GM21529 (cell line): Measurements from ENCODE around the gene RUFY3.
"Not testable (repeated sequence)": the region's sequence is repeated elsewhere in the genome, so short reads cannot be mapped to it uniquely, and the experiment has no call there.

Experiments used
- ATAC-seq: cut with Tn5 transposase; IDR thresholded peaks from one replicate; pipeline ENCODE4 v1.9.1; 2021; ENCODE audit not compliant: unreplicated experiment

The RUFY3 gene

DNA sequence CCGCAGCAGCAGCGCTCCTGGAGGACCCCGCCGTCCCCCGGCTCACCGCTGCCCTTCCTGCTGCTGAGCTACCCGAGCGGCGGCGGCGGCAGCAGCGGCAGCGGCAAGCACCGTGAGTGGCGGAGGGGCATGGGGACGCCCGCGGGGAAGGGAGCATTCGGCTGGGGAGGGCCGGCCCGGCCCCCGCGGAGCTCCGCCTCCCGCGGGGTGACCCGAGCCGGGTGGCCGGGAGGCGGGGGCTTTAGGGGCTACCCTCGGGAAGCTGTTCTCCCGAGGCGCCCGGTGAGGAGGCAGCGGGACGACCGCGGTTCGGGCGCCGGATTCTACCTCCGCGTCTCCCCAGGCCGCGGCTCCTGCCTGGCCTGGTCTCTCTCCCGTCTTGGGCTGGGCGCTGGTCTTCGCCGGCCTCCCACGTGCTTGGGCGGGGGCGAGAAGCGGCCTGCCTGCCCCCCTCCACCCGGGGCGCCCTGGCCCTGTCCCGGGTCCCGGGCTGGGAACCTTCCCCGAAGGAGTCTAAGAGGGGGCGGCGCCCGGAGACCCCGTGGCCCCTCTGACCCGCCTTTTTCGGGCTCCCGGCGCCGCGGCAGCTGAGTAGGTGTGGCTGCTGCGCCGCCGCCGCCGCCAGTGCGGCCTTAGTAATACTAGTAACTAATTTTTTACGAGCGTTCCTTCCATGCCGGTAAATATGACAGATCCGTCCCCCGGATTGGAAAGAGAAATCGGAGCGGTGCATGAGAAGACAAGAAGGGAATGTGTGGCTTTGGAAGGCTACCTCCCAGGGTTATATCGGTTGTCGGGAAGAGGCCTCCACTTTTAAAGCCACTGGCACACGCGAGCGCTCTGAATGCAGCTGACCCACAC lies 16.4 kb upstream of the RUFY3 start:
- ATAC-seq, result peak; percentile 55

DNA sequence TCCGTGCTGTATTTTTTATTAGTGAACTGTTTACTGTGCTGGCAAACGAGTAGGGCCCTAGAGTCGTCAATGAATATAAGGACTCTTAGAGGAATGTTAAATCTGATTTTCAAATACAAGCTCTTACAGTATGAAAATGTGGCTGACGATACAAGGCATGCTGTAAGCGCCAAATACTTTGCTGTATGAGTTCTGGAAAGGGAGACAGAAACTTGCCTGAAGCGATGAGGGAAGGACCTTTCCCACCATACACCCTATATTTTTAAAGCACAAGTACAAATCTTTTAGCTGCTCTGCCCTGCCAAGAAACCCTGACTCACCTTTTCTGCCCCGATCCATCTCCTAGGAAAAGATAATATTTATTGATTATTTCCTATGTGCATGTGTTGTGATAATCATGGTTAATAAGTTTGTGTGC lies 15.7 kb upstream of the RUFY3 start:
- no peak for ATAC-seq

DNA sequence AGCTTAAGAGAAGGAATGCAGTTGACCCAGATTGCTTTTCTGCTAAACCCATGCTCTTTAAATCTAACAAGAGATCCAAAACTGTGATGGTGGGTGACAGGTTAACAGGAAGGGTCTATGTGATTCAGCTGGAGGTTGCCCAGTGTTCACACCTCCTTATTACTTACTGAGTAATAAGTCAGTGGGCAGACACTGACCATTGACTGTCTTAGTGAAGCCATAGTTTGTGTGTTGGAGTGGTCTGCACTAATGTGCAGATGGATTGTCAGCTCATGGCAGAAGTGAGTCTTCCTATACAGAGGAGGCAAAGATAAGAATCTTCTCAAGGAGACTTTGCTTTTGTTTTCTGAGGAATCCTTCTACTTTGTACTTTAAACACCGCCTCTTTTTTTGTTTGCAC lies 15.2 kb upstream of the RUFY3 start:
- ATAC-seq, result no peak

DNA sequence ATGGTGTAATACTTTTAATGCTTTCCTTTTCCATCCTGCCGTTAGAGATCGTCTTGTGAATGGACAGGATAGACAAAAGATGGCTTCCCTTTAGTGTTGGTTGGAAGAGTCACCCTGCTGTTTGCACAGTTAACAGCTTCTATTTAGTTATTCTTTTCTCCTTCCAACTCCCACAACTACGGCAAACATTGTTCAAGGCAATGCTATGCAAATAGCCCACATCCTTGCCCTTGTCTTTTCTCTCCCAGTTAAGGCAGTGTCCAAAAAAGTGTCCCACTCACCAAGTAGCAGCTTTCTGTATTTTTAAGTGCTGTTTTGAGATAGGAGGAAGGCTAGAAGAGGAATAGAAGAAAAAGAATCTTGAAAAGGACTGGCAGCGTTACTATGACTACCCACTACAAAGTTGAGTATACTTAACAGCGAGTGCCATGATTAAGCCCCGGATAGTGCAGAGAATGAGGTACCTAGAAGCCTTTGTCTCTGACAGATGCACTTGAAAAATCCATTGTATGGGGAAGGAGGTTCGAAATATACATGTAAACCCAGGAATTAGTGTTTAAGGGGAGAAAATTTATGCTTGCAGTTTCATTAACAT lies 12.1 kb upstream of the RUFY3 start:
- no peak for ATAC-seq

DNA sequence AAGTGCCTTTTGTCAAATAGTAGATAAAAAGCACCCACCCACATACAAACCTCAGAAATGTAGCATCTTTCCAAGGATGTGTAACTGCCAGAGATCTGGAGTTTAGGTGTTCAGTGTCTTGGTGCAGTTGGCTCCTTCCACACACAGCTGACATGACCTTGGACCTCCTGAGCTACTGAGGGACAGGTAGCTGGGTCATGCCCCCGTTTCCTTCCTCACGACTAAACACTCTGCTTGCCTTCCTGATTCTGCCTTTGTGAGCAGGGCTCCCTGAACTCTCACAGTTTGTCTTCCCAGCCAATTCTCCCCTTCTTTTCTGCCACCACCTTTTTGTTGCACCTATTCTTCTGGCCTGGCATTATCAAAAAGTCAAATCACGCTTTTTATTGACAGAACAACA lies 10.2 kb upstream of the RUFY3 start:
- no peak for ATAC-seq

DNA sequence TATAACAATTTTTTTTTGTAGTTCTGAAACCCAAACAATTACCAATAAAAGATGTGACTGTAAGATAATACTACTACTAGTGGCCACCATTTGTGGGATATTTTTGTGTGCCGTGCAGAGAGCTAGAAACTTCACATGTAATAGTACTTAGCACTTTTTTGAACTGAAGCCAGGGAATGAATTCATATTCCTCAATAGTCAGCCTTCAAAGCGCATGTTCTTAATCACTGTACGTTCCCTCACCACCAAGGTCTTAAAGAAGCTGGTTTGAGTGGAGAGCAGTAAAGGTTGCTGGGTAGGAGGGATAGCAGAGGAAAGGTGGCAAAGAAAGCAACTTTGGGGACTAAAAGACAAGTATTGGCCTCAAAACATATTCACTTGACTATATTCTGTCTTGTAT lies 9.6 kb upstream of the RUFY3 start:
- no peak for ATAC-seq

DNA sequence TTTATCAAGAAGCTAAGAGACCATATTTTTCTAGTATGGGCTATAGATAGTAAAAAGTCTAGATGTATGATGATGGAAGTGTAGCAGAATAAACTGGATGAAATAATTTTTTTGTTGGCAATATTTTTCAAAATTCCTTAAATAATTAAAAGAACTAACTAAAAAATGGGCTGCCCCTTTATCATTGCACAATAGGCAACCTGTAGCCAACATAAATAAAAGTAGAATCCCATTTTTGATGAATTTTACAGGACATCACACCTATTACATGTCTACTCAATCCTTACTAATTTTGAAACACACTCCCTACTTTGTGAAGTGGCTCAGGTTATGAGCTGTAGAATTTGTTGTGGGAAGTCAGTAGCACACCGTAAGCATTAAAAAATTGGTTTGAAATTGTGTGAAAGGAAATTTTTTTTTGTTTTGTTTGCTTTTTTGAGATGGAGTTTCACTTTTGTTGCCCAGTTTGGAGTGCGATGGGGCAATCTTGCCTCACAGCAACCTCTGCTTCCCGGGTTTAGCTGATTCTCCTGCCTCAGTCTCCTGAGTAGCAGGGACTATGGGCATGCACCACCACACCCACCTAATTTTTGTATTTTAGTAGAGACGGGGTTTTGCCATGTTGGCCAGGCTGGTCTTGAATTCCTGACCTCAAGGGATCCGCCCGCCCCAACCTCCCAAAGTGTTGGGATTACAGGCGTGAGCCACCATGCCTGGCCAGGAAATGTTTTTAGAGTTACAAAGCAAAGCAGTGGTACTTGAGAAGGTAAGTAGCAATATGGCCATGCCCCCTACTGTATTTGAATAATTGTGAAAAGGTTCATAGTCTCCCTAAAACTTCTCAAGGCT lies 8.9 kb upstream of the RUFY3 start:
- ATAC-seq, result no peak

DNA sequence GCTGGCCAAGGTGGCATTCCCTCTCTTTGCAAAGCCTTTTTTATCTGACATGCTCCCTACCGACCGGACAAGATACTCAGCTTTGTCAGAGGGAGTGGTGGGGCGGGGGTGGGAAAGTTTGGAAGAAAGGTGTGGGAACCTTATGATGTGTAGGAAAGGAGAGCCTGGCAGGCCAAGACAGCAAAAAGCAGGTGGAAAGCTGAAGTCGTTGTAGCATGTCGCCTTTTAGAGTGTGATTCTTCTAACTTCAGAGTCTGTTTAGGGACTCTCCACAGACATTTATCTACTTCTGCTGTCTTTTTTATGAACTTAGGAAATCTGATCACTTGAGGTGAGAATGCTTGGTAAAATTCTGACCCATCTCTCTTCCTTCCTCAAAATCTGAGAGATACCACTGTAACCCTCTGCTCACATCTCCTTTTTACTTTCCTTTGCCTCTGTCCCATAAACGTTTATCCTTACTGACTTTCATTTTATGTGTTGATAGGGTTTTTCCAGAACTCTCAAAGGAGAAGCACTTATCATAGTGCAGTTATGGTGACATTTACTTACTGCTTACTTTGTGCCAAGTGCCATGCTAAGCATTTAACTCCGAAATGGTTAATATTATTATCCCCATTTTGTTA lies 8.2 kb upstream of the RUFY3 start:
- peak; percentile 61 for ATAC-seq

DNA sequence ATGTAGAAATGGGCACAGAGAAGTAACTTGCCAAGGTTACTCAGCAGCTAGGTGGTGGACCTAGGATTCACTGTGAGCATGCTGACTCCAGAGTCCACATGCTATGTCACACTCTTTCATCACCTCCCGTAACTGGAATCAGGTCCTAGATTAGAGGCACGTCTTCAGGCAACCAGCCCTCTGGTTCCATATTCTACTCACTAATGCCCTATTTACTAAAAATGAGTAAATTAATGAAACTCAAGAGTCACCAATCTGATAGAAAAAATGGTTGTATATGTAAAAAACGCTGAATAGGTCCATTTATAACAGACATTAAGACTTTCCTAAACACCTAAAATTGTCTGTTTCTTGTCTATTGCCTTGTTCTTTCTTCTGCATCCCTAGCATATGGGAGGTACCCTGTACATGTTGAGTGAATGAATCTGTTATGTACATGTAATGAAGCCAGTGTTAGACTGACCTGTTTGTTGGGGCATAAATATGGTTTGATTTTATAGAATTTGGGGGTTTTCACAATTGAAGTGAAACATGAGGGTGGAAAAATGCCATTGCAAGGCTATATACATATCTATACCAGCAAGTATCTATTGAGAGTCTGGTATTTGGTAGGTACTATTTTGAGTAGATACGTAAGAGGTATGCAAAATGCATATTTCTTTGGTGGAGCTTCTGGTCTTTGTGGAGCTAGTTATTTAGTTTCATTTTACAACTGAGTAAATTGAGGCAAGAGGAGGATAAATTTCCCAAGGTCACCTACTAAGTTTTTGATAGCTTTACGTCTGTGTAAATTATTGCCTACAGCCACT lies 7.5 kb upstream of the RUFY3 start:
- peak; percentile 51 for ATAC-seq

DNA sequence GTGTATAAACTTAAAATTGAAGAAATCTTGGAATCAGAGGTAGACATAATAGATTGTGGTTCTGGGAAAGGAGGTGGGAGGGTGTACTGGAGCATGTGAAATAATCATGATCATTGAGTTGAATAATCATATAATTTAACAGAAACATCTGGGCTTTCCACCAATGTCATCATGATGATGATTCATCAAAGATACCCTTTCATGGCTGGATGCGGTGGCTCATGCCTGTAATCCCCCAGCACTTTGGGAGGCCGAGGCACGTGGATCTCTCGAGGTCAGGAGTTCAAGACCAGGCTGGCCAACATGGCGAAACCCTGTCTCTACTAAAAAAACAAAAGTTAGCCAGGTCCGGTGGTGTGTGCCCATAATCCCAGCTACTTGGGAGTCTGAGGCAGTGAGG lies 6.7 kb upstream of the RUFY3 start:
- ATAC-seq, result no peak

DNA sequence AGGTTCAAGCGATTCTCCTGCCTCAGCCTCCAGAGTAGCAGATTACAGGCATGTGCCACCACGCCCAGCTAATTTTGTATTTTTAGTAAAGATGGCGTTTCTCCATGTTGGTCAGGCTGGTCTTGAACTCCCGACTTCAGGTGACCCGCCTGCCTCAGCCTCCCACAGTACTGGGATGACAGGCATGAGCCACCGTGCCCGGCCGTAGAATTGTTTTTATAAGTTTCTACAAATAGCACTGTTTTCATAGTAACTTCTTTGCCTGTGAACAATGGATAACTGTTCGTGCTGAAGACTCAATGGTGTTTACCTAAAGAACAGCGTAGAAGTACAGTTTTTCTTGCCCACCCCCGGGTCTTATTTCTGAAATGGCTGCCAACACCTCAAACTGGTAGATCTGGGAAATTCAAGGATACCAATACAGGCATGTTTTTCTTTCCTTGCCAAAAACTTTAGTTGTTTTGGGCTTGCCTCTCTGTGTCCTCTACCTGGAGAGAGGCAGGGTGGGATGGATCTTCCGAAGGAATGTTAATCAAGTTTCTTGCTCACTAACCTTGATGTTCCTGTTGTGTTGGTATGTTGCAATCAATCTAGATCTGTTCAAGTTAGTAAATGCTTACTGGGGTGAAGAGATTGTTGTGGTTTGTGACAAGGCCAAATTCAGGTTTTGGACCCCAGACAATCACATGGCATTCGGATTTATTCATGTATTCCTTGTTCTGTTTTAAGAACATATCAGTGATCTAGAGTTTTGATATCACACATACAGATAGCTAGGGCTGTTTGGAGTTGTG lies 2.8 kb upstream of the RUFY3 start:
- ATAC-seq, result no peak

DNA sequence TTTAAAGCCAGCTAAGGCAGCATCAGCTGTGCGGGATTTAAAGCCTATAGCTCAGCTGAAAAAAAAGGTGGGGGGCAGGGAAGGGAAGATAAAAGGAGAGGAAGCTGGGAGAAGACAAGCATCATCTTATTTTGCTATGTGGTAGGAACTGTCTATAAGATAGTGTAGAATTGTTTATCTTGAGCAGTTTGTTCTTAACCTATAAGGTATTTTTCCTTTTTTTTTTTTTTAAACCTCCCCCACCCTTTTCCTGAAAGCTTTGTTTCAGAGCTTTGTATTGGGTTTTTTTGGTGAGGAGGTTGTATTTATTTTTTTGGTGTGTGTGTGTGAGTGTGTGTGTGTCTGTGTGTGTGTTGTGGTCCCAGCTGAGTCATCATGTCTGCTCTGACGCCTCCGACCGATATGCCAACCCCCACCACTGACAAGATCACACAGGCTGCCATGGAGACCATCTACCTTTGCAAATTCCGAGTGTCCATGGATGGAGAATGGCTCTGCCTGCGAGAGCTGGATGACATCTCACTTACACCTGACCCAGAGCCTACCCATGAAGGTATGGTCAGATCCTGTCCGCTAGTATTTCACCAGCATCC lies 531 bp downstream of the RUFY3 start:
- ATAC-seq, result no peak

DNA sequence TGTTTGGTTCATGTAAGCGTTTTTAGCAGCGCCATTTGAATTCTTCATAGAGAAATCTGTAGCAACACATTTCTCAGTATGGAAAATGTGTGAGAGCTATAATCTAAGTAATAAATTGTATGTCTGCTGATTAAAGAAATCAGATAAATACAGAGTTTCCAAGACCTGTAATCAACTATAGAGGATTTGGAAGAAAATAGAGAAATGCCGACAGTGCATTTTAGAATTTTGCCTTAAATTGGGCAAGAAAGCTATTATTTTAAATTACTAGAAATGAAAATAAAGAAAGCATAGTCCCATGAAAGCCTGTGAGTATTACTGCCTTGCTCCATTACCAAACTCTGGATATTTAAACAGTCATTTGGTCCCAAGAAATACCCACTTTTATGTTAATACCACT lies 2.7 kb downstream of the RUFY3 start:
- no peak for ATAC-seq

DNA sequence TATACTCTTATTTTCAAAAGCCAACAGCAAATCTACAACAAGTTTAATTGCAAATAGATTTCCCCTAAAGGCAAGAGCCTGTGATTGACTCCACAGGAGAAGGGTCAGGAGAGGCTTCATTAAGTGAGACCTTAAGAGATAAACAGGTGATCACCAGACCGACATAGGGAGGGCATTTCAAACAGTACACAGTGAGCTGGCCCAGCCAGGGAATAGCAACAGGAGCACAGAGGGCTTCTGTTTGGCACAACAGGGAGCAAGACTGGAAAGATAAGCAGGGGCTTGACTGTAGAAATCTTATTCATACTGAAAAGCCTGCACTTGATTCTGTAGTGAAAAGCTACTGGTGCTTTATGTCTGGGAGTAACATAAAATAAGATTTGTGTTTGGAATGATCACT lies 3.9 kb downstream of the RUFY3 start:
- no peak for ATAC-seq

DNA sequence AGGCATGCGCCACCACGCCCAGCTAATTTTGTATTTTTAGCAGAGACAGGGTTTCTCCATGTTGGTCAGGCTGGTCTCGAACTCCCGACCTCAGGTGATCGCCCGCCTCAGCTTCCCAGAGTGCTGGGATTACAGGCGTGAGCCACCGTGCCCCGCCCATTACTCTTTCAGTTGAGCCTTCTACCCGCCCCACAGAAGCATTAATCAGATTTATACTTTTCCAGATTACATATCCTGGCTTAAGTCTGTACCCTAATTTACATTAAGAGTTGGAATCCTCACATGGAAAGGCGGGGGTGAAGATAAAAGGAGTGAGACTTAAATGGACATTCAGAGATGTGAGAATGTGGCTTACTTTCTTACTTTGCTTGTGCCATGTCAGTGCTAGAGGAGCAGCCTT lies 4.8 kb downstream of the RUFY3 start:
- not testable (repeated sequence) for ATAC-seq

DNA sequence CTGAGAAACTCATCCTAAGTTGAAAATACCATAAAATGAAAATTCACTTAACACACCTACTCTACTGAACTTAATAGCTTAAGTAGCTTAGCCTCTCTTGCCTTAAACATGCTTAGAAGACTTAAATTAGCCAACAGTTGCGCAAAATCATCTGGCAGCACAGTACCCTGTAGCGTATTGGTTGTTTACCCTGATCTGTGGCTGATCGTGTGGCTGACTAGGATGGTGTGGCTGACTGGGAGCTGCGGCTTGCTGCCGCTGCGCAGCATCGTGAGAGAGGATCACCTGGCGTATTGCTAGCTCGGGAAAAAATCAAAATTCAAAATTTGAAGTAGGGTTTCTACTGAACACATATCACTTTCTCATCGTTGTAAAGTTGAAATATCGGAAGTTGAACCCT lies 6.3 kb downstream of the RUFY3 start:
- no peak for ATAC-seq

DNA sequence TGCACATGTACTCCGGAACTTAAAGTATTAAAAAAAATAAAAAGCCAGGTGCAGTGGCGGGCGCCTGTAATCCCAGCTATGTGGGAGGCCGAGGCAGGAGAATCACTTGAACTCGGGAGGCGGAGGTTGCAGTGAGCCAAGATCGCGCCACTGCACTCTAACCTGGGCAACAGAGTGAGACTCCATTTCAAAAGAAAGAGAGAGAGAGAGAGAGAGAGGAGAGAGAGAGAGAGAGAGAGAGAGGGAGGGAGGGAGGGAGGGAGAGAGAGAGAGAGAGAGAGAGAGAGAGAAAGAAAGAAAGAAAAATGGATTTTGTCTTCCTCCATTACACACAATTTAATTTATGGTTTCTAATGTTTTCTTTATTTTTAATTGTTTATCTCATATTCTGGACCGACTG lies 11.1 kb downstream of the RUFY3 start:
- ATAC-seq, result not testable (repeated sequence)

DNA sequence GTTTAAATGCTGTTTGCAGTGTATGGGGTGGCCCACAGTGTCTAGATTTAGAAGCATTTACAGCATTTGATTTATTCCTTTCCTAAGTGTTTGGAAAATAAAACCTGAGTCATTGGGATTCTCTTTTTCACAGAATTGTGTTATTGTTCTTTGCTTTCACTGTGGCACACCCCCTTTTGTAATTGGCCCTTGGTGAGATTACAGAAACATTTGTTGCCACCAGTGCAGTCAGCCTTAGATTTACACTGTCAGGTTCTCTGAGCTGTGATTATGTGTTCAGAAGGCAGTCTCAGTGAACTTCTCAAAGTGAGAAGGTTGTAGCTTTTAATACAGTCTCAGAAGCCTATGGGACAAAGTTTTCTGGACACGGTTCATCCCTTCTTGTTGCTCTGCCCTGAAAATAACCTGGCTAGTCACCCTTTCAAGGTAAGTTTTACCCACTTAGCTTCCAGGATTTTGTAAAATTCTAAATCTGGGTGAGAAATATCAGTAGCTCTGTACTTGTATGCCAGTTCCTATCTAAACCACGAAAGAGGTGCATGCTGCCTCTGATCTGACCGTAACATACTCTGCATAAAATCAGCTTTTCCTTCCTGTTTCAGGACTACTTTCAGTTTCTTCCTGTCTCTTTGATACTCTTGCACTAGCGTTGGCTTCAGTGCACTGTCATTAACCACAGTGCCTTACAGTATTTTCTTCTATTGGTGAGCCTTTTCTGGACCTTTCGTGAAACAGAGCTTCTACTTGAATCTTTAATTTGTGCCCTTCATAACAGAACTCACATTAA lies 12.6 kb downstream of the RUFY3 start:
- ATAC-seq, result peak; percentile 84

DNA sequence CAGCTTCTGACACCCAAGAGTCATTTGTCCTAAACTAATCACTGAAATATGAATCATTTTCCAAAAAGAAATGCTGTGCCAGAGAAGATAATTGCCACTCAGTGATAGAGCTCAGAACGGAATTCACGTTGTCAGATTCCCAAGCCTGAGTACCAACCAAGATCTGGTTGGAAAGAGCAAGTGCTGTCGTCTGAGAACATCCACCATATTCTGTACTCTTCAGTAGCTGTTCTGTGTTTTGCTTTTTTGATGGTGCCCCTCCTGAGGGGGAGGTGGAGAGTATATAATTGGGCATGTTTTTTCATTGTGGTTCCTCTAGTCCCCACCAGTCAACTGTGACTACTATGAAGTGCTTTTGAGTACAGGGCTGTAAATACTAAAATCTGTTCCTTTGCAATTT lies 13.2 kb downstream of the RUFY3 start:
- ATAC-seq, result peak; percentile 9
